B cell (primary cell): Measurements from ENCODE around the gene HNRNPCL1. TPM values are rescaled to one million over a fixed set of nuclear protein-coding genes. Genes with fewer than 3 reads are reported as not detected.
"Not testable (repeated sequence)": the region's sequence is repeated elsewhere in the genome, so short reads cannot be mapped to it uniquely, and the experiment has no call there.

Source experiments
- ATAC-seq: fragments of 200-7000 bp; cut with Tn5 transposase; one replicate; pipeline ENCODE4 v1.10.0; 2021; ENCODE audit warnings: low read depth, mild to moderate bottlenecking, moderate number of reproducible peaks, moderate library complexity
- CTCF ChIA-PET: fragments of 350-600 bp; sonication (Branson Sonifier 250); formaldehyde crosslinking; loops from one replicate; lab custom pipeline; 2021; ENCODE audit warnings: antibody characterized with exemption, inconsistent platforms; lab: Charles Lee
- POLR2A ChIA-PET: fragments of 350-600 bp; sonication (Branson Sonifier 250); formaldehyde crosslinking; loops from one replicate; lab custom pipeline; 2021; ENCODE audit warnings: antibody characterized with exemption; lab: Charles Lee
- DNase-seq: peaks from one replicate; pipeline ENCODE4 v3.0.0; 2013
- H2AFZ ChIP-seq: 2 replicates; pipeline ENCODE4 v1.6.1; 2012; ENCODE audit warnings: mild to moderate bottlenecking, low read depth, low read length; ENCODE audit not compliant: insufficient read depth, poor library complexity, severe bottlenecking
- H3K27ac ChIP-seq, 2 donors: 1 replicate in 1 of 2; 2 replicates in 1 of 2; pipeline ENCODE4 v1.5.1; 2012 to 2013; ENCODE audit warnings: low read length in 2 of 2, mild to moderate bottlenecking in 2 of 2, moderate library complexity in 1 of 2
- H3K27me3 ChIP-seq, 4 experiments: fragments of 200-600 bp in 1 of 4; sonication (generic) in 1 of 4; replicated peaks in 1 of 4; 1 replicate in 2 of 4; 2 replicates in 2 of 4; pipeline versions ENCODE4 v1.6.1 to v1.7.0; 2013 to 2016; ENCODE audit warnings: low read length in 3 of 4, mild to moderate bottlenecking in 2 of 4, mixed read lengths in 1 of 4, moderate library complexity in 1 of 4; ENCODE audit not compliant: insufficient read depth in 4 of 4, control insufficient read depth in 3 of 4; ENCODE audit errors: control extremely low read depth in 1 of 4
- H3K36me3 ChIP-seq, 2 experiments: replicated peaks in 1 of 2; 1 replicate in 1 of 2; 2 replicates in 1 of 2; pipeline versions ENCODE4 v1.6.1 to v1.7.1; 2013; ENCODE audit warnings: low read length in 1 of 2; ENCODE audit not compliant: insufficient read depth in 2 of 2, control insufficient read depth in 1 of 2; ENCODE audit errors: control extremely low read depth in 1 of 2, extremely low read depth in 1 of 2
- H3K4me1 ChIP-seq, 2 donors: fragments of 200-600 bp in 1 of 2; sonication (generic) in 1 of 2; 1 replicate in 1 of 2; 2 replicates in 1 of 2; pipeline versions ENCODE4 v1.5.1 to v1.6.1; 2013 to 2017; ENCODE audit warnings: low read length in 2 of 2; ENCODE audit not compliant: control insufficient read depth in 2 of 2, insufficient read depth in 2 of 2
- H3K4me2 ChIP-seq: replicated peaks from 2 replicates; pipeline ENCODE3; 2012; ENCODE audit warnings: mild to moderate bottlenecking, low read depth, low read length; ENCODE audit not compliant: poor library complexity, severe bottlenecking
- H3K4me3 ChIP-seq, 5 experiments: fragments of 200-600 bp in 1 of 5; sonication (generic) in 1 of 5; 1 replicate in 3 of 5; 2 replicates in 2 of 5; pipeline versions ENCODE4 v1.5.1 to v1.7.0; 2011 to 2016; ENCODE audit warnings: low read length in 4 of 5, mild to moderate bottlenecking in 4 of 5, low read depth in 2 of 5, control low read depth in 1 of 5, moderate library complexity in 1 of 5; ENCODE audit not compliant: insufficient read depth in 1 of 5; ENCODE audit errors: control extremely low read depth in 1 of 5, extremely low read depth in 1 of 5
- H3K79me2 ChIP-seq: fragments of 200-600 bp; sonication (generic); one replicate; pipeline ENCODE4 v1.6.0; 2016; ENCODE audit warnings: low read length; ENCODE audit not compliant: control insufficient read depth, insufficient read depth
- H3K9ac ChIP-seq: fragments of 200-600 bp; sonication (generic); 2 replicates; pipeline ENCODE4 v1.6.1; 2017; ENCODE audit warnings: mild to moderate bottlenecking, low read length, moderate library complexity
- H3K9me3 ChIP-seq, 3 donors: one replicate each; pipeline versions ENCODE4 v1.6.1 to v1.7.1; 2013; ENCODE audit warnings: low read length in 2 of 3; ENCODE audit not compliant: control insufficient read depth in 2 of 3, insufficient read depth in 1 of 3; ENCODE audit errors: control extremely low read depth in 1 of 3
- H4K20me1 ChIP-seq: 2 replicates; pipeline ENCODE4 v1.6.0; 2012; ENCODE audit warnings: mild to moderate bottlenecking, low read length; ENCODE audit not compliant: insufficient read depth, control insufficient read depth, poor library complexity, severe bottlenecking
- H3K27ac Mint-ChIP-seq: one replicate; pipeline ENCODE4 v1.8.0; 2021; ENCODE audit warnings: mixed read lengths
- H3K27me3 Mint-ChIP-seq: one replicate; pipeline ENCODE4 v1.8.0; 2021; ENCODE audit warnings: mixed read lengths
- H3K4me1 Mint-ChIP-seq: one replicate; pipeline ENCODE4 v1.8.0; 2021; ENCODE audit warnings: mixed read lengths
- H3K4me3 Mint-ChIP-seq: one replicate; pipeline ENCODE4 v1.8.0; 2021; ENCODE audit warnings: mixed read lengths
- H3K9me3 Mint-ChIP-seq: one replicate; pipeline ENCODE4 v1.8.0; 2022; ENCODE audit warnings: mixed read lengths; ENCODE audit not compliant: insufficient read depth
- WGBS: methylation state at CpG from one replicate; pipeline ENCODE4 v1.1.5; 2013; ENCODE audit warnings: missing lambda C conversion rate; ENCODE audit not compliant: insufficient coverage; 5-methylcytosine and 5-hydroxymethylcytosine counted together
- intact Hi-C: fragments of 100-400 bp; cut with micrococcal nuclease; formaldehyde crosslinking; loops from one replicate; pipeline ENCODE4 v1.10.0; 2022
- polyA plus RNA-seq: library from polyadenylated mRNA; depleted of rRNA; stranded (reverse); fragments of >200 nt; gene quantifications from 2 replicates; pipeline ENCODE4 v1.2.3, GENCODE V29; 2012
- total RNA-seq, 2 donors: library from RNA; stranded (reverse); fragments of 120-200 nt in 1 of 2; gene quantifications; 1 replicate in 1 of 2; 2 replicates in 1 of 2; pipeline versions ENCODE4 v1.2.3 to v1.2.4, GENCODE V29; 2013 to 2022

HNRNPCL1 gene
- total and polyA plus RNA-seq, 2 donors (not counting 1 experiment from before 2014, with no cell fraction given): not detected

- H3K9me3 Mint-ChIP-seq, H3K27ac Mint-ChIP-seq, ATAC-seq, H4K20me1 ChIP-seq, H3K27ac ChIP-seq, H3K79me2 ChIP-seq, H2AFZ ChIP-seq, H3K4me2 ChIP-seq, H3K36me3 ChIP-seq, POLR2A ChIA-PET, intact Hi-C loops, H3K4me3 Mint-ChIP-seq, DNase-seq, H3K27me3 Mint-ChIP-seq, H3K9me3 ChIP-seq, H3K4me1 ChIP-seq, H3K4me3 ChIP-seq, H3K27me3 ChIP-seq, H3K9ac ChIP-seq, H3K4me1 Mint-ChIP-seq, CTCF ChIA-PET: not testable (repeated sequence)
- no CpG with 5 or more reads among the region's 7 CpGs for WGBS
These were observed 14.8 kb upstream of the HNRNPCL1 start for GRCh38 chr1:12863131-12863880.

GRCh38 chr1:12856786-12857185 lies 8.3 kb upstream of the HNRNPCL1 start, which contains the start of gene PRAMEF2:
PRAMEF2 (plus strand) TSS chr1:12857086; CDS start chr1:12859010, 1,924 bp downstream.
- H3K4me3 Mint-ChIP-seq, DNase-seq, POLR2A ChIA-PET, H3K4me1 ChIP-seq, H3K79me2 ChIP-seq, H3K9ac ChIP-seq, H2AFZ ChIP-seq, intact Hi-C loops, H3K4me2 ChIP-seq, H3K27me3 Mint-ChIP-seq, H3K36me3 ChIP-seq, CTCF ChIA-PET, H3K9me3 ChIP-seq, H3K4me3 ChIP-seq, H3K9me3 Mint-ChIP-seq, ATAC-seq, H3K4me1 Mint-ChIP-seq, H3K27ac Mint-ChIP-seq, H3K27me3 ChIP-seq, H3K27ac ChIP-seq, H4K20me1 ChIP-seq: not testable (repeated sequence)
- WGBS: no CpG with 5 or more reads among the region's 2 CpGs
